ENCODE data around the gene ACSBG1.

The ACSBG1 gene

GRCh38 chr15:78216276-78217104, 17.9 kb downstream of the ACSBG1 start:
- no peak for DNase-seq

DNA sequence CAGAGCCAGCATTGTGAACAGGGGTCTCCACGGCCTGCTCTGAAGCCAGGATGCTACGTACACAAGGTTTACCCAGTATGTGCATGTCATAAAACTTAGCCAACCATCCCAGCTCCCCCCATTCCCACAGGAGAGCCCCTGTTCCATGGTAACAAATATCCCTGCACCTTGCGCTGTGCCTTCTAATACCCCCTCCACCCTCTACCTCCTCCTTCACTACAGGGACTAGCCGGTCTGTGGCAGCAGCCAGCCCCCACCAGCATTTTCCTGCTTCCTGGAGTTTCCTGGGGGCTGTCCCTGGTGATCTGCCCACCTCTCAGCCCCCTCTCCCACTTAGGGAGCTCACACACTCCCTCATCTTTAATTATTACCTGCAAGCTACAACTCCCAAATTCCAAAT, 20.4 kb downstream of the ACSBG1 start:
- DNase-seq: no peak

DNA sequence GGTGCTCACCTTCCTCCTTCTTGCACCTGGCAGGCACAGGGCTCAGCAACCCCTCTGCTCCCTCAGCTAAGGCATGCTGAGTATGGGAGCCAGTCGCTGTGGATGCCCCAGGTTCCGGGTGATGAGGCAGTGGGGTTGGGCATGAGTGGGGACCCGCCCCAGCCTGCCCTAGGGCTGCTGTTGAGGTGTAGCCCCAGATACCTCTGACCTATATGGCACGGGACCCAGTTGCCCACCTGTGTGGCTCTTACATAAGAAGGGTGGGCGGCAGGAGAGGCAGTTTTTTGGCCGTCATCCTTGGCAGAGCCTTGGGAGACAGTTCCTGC, 21.0 kb downstream of the ACSBG1 start:
- DNase-seq: no peak

DNA sequence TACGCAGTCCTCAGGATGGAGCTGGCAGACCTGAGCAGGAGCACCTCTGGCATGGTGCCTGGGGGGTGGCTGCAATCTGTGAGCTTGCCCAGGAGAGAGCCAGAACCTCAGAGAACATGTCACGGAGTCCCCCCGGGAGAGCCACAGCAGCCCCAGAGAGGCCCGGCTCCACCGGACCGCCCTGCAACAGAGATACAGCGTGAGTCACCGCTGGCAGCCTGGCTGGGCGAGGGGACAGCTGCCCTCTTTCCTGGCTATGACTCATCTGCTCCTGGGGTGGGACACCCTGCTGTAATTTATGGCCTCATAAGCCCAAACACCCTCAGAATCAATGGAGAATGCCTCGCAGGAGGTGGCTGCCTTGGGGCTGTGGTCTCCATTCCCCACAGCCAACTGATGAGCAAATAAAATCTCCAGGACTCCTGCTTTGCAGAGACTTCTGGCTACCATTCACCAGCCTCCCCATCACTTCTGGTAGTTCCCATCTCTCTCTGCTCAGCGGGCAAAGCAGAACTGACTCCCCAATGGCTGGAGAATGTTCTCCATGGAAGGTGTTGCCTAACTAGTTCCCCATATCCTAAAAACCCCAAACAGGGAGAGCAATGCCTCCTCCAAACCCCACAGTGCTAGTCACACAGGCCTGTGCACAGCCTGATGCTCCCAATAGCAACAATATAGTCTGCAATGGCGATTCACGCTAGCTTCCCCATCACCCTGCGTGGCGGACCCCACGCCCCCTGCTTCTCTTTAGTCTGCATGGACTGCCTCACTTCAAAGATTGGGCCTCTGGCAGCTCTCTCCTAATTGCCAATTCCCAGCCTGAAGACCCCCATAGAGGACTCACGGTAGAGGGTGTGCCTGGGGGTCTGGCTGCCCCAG, 21.6 kb downstream of the ACSBG1 start:
- DNase-seq: no peak

- DNase-seq: no peak
These were observed 22.4 kb downstream of the ACSBG1 start for GRCh38 chr15:78212008-78212407.

- DNase-seq: no peak
These were observed 23.0 kb downstream of the ACSBG1 start for GRCh38 chr15:78211189-78211921.

DNA sequence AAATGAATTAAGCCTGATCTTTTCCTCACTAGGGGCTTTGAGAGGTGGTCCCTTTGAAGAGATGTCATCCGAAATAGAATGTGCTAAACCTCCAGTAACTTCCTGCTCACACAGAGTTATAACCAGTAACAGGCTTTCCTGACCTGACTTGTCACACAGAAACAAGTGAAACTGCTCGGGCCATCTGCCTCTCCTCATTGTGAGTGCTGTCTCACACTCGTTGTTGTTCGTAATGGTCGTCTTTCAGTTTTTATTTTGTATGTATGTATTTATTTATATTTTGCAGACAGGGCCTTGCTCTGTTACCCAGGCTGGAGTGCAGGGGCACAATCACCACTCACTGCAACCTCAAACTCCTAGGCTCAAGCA, 24.0 kb downstream of the ACSBG1 start:
- DNase-seq: no peak

DNA sequence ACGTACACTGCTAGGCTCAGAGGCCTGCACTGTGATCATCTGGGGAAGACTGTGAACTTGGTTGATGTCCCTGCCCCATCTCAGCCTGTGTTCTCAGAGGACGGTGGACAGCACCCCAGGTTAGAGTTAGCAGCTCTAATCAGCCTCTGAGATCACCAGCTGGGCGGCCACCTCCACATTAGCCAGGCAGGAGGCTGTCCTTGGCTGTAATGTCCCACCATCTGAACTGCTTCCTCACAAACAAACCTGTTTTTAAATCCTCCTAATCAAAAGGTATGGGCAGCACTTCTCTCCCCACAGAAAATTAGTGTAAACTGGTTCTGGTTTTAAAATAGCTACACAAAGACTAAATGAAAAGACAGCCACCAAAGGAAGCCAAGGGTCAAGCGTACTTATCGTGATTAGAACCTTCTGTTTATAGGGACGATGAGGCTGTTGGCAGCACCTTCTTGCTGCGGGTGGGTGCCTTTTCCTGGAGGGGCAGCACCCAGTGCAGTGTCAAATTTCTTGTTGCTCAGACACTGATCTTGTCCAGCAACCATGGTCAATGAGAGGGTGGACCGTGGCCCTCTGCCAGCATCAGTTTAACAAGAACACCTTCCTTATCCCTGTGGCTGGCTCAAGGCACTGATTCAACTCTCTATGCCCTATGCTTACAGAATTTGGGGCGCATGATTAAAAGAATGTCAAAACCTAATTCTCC, 24.6 kb downstream of the ACSBG1 start:
- no peak for DNase-seq

- DNase-seq: no peak
These were observed 25.3 kb downstream of the ACSBG1 start for GRCh38 chr15:78208887-78209645.

GRCh38 chr15:78208341-78208844, 26.0 kb downstream of the ACSBG1 start:
- DNase-seq: no peak

DNA sequence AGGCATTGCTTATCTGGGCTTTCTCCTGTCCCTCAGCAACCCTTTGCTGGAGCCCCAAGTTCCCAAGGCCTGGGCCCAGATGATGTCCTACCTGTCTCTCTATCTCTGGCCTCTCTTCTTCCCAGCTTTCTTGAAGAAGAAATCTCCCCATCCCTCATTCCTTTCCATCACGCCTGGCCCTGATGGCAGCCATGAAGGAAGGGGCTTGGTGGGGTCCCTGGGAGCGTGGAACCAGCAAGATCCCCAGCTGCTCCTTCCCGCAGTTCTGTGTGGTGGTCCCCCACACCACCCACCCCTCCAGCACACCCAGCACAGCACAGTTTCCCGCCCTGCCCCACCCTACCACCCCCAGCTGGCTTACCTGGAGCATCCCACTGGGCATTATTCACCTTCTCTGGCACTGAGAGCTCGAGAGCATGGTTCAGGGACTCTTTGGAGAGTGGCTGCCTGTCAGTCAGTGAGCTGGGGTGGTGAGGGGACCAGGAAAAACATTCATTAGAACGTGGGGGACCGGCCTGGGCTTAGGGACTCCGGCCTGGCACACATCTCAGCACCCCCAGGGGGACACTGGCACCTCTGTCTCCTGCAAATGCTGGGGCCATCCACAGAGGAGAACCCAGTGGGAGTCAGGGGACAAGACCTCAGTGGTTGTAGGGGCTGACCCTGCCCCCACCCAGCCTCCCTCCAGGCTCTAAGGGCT, 26.6 kb downstream of the ACSBG1 start:
- no peak for DNase-seq

GRCh38 chr15:78207110-78207458, 27.3 kb downstream of the ACSBG1 start:
- no peak for DNase-seq

DNA sequence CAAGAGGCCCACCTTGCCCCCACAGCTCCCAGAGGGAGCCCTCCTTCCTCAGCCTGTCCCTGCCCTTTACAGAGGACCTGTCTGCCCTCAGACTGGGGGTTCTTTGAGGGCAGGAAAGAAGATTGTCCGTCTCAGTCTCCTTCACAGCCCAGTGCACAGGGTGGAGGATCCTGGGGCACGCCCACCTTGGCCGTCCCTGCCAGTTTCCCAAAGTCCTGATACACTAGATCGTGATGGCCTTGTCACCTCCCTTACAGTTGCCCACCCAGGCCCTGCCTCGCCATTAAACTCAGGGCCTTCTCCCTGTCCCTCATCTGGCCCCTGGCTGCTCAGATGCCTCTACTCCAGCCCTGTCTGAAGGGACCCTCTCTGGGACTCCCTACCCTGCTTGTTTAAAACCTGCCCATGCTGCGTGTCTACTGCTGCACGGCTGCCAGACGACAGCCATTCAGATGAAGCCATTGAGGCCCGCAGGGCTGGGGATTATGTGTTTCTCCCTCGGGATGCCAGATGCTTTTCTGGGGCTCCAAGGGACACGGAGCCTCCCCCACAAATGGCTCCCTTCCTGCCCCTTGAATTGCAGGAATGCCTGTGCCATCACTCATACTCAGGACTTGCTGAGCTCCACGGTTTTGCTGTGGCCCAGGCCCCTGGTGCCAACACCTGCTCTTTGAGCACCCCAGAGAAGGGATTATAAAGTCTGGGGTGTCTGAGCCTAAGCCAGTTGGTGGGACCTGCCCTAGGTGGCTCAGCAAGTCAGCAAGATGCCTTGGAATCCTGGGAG, 27.8 kb downstream of the ACSBG1 start:
- DNase-seq: no peak

- DNase-seq: no peak
These were observed 28.5 kb downstream of the ACSBG1 start for GRCh38 chr15:78205856-78206255.

DNA sequence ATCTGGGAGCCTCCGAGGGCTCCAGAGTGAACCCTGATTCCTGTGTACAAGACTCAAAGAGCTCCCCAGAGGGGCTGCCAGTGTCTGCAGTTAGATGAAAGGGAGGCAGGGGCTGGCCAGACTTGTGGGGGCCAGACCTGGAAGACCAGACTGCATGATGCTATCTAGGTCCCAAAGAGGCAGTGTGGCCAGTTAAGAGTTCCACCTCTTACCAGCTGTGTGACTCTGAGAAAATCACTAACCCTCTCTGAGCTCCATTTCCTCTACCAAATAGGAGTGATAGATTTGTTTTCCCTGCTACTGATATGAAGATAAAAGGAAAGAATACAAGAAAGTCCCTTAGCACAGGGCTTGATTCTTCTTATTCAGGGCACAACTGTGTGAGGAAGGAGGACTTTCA, 29.0 kb downstream of the ACSBG1 start:
- no peak for DNase-seq

GRCh38 chr15:78204351-78205309, 29.7 kb downstream of the ACSBG1 start:
- no peak for DNase-seq

DNA sequence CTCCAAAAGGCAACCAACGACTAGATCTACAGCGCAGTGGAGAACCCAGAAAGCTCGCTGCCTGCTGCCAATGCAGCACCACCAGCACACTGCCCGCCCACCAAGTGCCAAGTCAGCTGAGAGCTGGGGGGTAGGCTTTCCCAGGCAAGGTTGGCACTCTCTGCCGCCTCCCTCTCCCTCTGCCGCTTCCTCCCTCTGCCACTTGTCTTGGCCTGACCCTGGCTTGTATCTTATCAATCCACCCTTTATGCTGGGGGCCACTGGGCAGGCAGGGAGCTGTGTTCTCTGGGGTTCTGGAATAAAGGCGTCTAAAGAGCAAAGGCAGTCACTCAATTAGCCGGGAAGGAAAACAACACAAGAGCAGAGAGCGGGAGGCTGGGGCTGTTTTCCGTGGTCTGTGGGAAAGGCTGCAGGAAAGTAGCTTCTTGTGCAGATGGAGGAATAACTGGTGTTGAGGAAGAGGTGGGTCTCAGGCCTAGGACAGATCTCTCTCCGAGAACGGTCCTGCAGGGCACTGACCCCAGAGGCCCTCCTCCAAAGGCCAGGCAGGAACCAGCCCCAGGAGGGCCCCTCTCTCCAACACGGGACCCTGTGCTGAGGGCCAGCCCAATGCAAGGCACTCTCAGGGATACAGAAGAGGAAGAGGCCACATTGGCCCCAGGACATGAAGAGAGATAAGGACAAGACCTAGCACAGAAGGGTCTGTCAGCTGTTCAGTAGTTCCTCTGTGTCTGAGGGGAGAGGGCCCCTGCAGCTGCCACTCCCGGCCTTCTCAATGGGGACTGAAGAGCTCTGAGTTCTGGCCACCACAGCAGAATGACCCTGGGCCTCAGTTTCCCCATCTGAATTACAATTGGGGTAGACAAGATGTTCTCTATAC, 30.8 kb downstream of the ACSBG1 start:
- DNase-seq: no peak

Data from inflammatory macrophage treated with lipopolysaccharide for 1 hour (primary cell).